HL-60 (cell line): ENCODE results near the gene SH3GL1.
"Not testable (repeated sequence)": the region's sequence is repeated elsewhere in the genome, so short reads cannot be mapped to it uniquely, and the experiment has no call there.

Experiments
- DNase-seq, 2 experiments: peaks; one replicate each; pipeline ENCODE4 v3.0.0-alpha.2; 2010 to 2020; ENCODE audit warnings: low read depth in 1 of 2, low spot score in 1 of 2
- H3K27ac ChIP-seq: fragments of 250-450 bp; sonication (Bioruptor Pico); replicated peaks from 2 replicates; pipeline ENCODE4 v1.5.1; 2020; ENCODE audit warnings: mild to moderate bottlenecking, moderate library complexity
- H3K27me3 ChIP-seq: fragments of 250-450 bp; sonication (Bioruptor Pico); 2 replicates; pipeline ENCODE4 v1.5.1; 2021; ENCODE audit warnings: mild to moderate bottlenecking, moderate library complexity; ENCODE audit not compliant: insufficient read depth, poor library complexity, severe bottlenecking
- H3K4me3 ChIP-seq: replicated peaks from 2 replicates; pipeline ENCODE4 v1.5.1; 2011; ENCODE audit warnings: mild to moderate bottlenecking, control low read depth, low read length; ENCODE audit not compliant: insufficient read depth
- CTCF ChIP-seq: IDR thresholded peaks from one replicate; pipeline ENCODE4 v1.5.1; 2011; ENCODE audit warnings: low read length, control low read depth, inconsistent platforms; ENCODE audit not compliant: insufficient read depth
- GABPA ChIP-seq: IDR thresholded peaks from 2 replicates; pipeline ENCODE4 v1.6.1; 2012; ENCODE audit warnings: low read depth
- POLR2AphosphoS5 ChIP-seq: IDR thresholded peaks from 2 replicates; pipeline ENCODE4 v1.6.1; 2012; ENCODE audit warnings: low read depth
- REST ChIP-seq: IDR thresholded peaks from 2 replicates; pipeline ENCODE4 v1.6.1; 2012; ENCODE audit warnings: low read depth; ENCODE audit not compliant: insufficient replicate concordance
- SPI1 ChIP-seq: IDR thresholded peaks from 2 replicates; pipeline ENCODE4 v1.6.1; 2012; ENCODE audit warnings: low read depth, mild to moderate bottlenecking, borderline replicate concordance

Gene SH3GL1

GRCh38 chr19:4329858-4330257 is 70.5 kb downstream of the SH3GL1 start:
- DNase-seq = no peak
- TF ChIP-seq GABPA = no peak
- no peak for TF ChIP-seq REST
- TF ChIP-seq SPI1 = no peak
- no peak for TF ChIP-seq CTCF
- TF ChIP-seq POLR2AphosphoS5 = no peak
- H3K27me3 ChIP-seq = peaks cover 24% of the 10 kb centered on the region
- no peak overlapping the region for H3K27ac ChIP-seq
- no peak overlapping the region for H3K4me3 ChIP-seq

GRCh38 chr19:4328991-4329681 is 71.2 kb downstream of the SH3GL1 start:
- peak in 1 of 2 experiments; percentile 13 for DNase-seq
- H3K27me3 ChIP-seq = peaks cover 24% of the 10 kb centered on the region
- H3K27ac ChIP-seq = not testable (repeated sequence)
- peak overlapping the region; percentile 54 for H3K4me3 ChIP-seq

- H3K27ac ChIP-seq = 0 out of 2 replicates have a peak overlapping the region, but pooled peaks have one; percentile 28
- DNase-seq = peak; percentile 85 to 91
- peak overlapping the region; percentile 54 for H3K4me3 ChIP-seq
- TF ChIP-seq CTCF (no peak), GABPA (no peak), REST (no peak), POLR2AphosphoS5 (peak; percentile 54; the same call in 1 of the 2 replicates), SPI1 (no peak)
- H3K27me3 ChIP-seq = peaks cover 24% of the 10 kb centered on the region
Measured at GRCh38 chr19:4328243-4328990, 71.9 kb downstream of the SH3GL1 start.

GRCh38 chr19:4327877-4328242 is 72.5 kb downstream of the SH3GL1 start:
- DNase-seq = no peak
- Histone ChIP-seq H3K4me3 (peak overlapping the region; percentile 39), H3K27me3 (peaks cover 24% of the 10 kb centered on the region), H3K27ac (no peak overlapping the region)
- TF ChIP-seq CTCF (no peak), GABPA (no peak), REST (no peak), POLR2AphosphoS5 (no peak), SPI1 (no peak)
